AG09319 (cell line): Measurements from ENCODE around the gene MESD.

Source experiments
- DNase-seq: peaks from one replicate; pipeline ENCODE4 v3.0.0-alpha.2; 2010; ENCODE audit warnings: low read depth; ENCODE audit errors: extremely low read depth
- CTCF ChIP-seq: IDR thresholded peaks from 2 replicates; pipeline ENCODE4 v1.5.1; 2011; ENCODE audit warnings: low read depth, mild to moderate bottlenecking, inconsistent platforms, low read length, moderate library complexity

MESD gene

GRCh38 chr15:80950291-80951078 lies 39.1 kb downstream of the MESD start:
- no peak for TF ChIP-seq CTCF
- no peak for DNase-seq

- TF ChIP-seq CTCF = no peak
- no peak for DNase-seq
These were observed 39.9 kb downstream of the MESD start for GRCh38 chr15:80949756-80950155.

GRCh38 chr15:80948651-80949292 lies 40.8 kb downstream of the MESD start:
- TF ChIP-seq CTCF = no peak
- DNase-seq = no peak

- TF ChIP-seq CTCF = no peak
- no peak for DNase-seq
These were observed 43.0 kb downstream of the MESD start for GRCh38 chr15:80946576-80946975.

- no peak for TF ChIP-seq CTCF
- DNase-seq = no peak
These were observed 44.0 kb downstream of the MESD start for GRCh38 chr15:80945605-80946004.

- TF ChIP-seq CTCF = no peak
- no peak for DNase-seq
These were observed 44.8 kb downstream of the MESD start for GRCh38 chr15:80944818-80945217.
